Upper lobe of left lung (tissue), 4 donors: Measurements from ENCODE around the gene DNAH8.

Source experiments
- POLR2AphosphoS5 ChIP-seq, 2 donors: sonication (generic); formaldehyde crosslinking; IDR thresholded peaks; one replicate each; pipeline ENCODE4 v1.5.1; 2017; ENCODE audit warnings: antibody characterized with exemption in 2 of 2
- TF ChIP-seq, protein P1 (sequence below), 6 experiments: fragments of 450-650 bp in 4 of 6; fragments of 200-600 bp in 2 of 6; sonication (generic) in 2 of 6; IDR thresholded peaks; one replicate each; pipeline ENCODE4 v1.5.1; 2016 to 2019; ENCODE audit warnings: antibody characterized with exemption in 6 of 6

DNA sequence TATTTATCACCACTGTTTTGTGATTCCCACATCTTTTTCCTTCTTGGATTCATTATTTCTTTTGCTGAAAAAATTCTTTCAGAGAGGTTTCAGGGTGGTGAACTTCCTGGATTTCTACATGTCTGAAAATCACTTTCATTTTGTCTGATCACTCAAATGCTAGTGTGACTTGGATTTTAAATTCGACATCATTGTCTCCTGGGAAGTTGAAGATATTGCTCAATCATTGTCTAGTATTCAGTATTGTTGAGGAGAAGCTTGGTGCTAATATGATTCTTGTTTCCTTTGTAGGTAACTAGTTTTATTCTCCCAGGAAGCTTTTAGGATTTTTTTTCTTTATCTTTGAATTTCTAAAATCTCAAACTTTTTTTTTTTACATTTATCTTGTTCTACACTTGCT lies 45.0 kb downstream of the DNAH8 start:
- TF ChIP-seq, protein P1, sequence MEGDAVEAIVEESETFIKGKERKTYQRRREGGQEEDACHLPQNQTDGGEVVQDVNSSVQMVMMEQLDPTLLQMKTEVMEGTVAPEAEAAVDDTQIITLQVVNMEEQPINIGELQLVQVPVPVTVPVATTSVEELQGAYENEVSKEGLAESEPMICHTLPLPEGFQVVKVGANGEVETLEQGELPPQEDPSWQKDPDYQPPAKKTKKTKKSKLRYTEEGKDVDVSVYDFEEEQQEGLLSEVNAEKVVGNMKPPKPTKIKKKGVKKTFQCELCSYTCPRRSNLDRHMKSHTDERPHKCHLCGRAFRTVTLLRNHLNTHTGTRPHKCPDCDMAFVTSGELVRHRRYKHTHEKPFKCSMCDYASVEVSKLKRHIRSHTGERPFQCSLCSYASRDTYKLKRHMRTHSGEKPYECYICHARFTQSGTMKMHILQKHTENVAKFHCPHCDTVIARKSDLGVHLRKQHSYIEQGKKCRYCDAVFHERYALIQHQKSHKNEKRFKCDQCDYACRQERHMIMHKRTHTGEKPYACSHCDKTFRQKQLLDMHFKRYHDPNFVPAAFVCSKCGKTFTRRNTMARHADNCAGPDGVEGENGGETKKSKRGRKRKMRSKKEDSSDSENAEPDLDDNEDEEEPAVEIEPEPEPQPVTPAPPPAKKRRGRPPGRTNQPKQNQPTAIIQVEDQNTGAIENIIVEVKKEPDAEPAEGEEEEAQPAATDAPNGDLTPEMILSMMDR (IDR thresholded peaks at IDR 0.05), result no peak
- TF ChIP-seq POLR2AphosphoS5 (IDR thresholded peaks at IDR 0.05), result no peak
